ENCODE results near the gene TMEM217. TPM values are rescaled to one million over a fixed set of nuclear protein-coding genes. Genes with fewer than 3 reads are reported as not detected.
"Not testable (repeated sequence)": the region's sequence is repeated elsewhere in the genome, so short reads cannot be mapped to it uniquely, and the experiment has no call there.

Gene TMEM217
- total RNA-seq, 5 donors from 2014 or later (not counting 1 experiment from before 2014, with no cell fraction given): 0.22 to 1.3 (median 0.49) TPM

DNA sequence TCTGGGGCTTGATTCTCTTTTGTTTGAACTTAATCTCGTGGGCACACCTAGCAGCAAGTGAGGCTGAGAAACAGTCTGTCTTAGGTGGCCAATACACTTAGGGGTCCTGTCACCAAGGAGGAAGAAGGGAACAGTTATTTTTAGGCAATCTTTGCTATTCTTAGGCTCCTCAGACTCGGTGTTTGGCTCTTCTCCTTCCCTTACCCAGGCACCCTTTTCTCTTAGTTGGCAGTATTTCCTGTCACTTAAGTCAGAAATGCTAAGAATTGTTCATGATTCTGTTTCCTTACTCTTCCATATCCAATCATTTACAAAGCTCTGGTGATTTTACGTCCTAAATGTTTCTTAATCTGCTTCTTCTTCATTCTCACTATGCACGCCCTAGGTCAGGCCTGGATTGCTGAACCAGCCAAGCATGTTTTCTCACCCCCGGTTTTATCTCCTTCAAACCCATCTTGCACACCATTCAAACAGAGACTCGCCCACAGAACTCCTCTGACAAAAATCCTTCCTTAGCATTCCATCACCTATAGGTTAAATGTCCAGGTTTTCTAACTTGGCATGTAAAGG lies 45.2 kb upstream of the TMEM217 start:
- H3K4me1 ChIP-seq (ENCODE audit: control insufficient read depth in 1 of 2, extremely low read depth in 1 of 2, insufficient read depth in 2 of 2, low read length in 2 of 2): no peaks in the 10 kb centered on the region
- Mint-ChIP-seq H3K9me3 (no peaks in the 10 kb centered on the region), H3K4me1 (no peaks in the 10 kb centered on the region), H3K27ac (peak overlapping the region in 1 of 2 donors; percentile 1), H3K27me3 (no peaks in the 10 kb centered on the region), H3K4me3 (no peak overlapping the region), H3K36me3 (peaks cover 59% of the 10 kb centered on the region)
- H3K4me3 ChIP-seq (ENCODE audit: control insufficient read depth in 1 of 2, extremely low read depth in 1 of 2, low read length in 1 of 2): no peak overlapping the region
- WGBS (ENCODE audit: insufficient coverage): 78% methylated on average over 5 of the region's 6 CpGs
- no peaks in the 10 kb centered on the region for H3K27me3 ChIP-seq (replicated peaks in 1 of 2; ENCODE audit: control insufficient read depth in 2 of 2, extremely low read depth in 1 of 2, insufficient read depth in 2 of 2, low read length in 1 of 2)
- no peak for ATAC-seq (replicated peaks in 1 of 4)
- DNase-seq: no peak
- H3K9me3 ChIP-seq: no peaks in the 10 kb centered on the region
- peaks cover 7 to 54% of the 10 kb centered on the region in 2 donors for H3K36me3 ChIP-seq (ENCODE audit: control insufficient read depth in 2 of 2, extremely low read depth in 1 of 2, insufficient read depth in 1 of 2, low read length in 1 of 2)
- ChIA-PET POLR2A (no interaction called here), CTCF (no interaction called here)
- H3K27ac ChIP-seq (ENCODE audit: low read length): no peak overlapping the region

DNA sequence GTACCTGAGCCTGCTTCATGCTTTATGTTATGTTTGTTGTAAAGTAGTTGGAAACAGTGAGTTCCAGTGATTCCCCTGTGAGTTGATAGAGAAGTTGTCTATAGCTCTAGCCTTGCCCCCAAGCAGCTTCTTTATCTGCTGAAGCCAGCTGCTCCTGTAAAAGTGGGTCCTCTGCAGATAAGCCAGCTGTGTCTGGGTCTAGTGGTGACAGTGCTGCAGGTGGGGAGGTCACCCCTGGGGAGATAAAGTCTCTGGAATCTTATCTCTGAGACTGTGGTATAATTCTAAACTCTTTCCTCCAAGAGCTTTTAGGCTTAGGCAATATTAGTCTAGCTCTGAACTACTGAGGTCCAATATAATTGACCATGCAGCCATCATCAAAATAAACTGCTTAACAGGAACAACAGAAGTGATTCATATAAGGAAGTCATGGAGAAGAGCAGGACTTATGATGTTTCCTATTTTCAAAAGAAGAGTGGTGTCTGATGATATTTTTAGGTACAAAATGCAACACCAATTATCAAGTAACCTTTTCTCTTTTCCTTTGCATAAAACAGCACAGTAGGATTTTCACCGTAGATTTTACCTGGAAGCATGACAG lies 44.2 kb upstream of the TMEM217 start:
- Histone ChIP-seq H3K36me3 (ENCODE audit: control insufficient read depth in 2 of 2, extremely low read depth in 1 of 2, insufficient read depth in 1 of 2, low read length in 1 of 2) (peaks cover 7 to 56% of the 10 kb centered on the region in 2 donors), H3K4me1 (ENCODE audit: control insufficient read depth in 1 of 2, extremely low read depth in 1 of 2, insufficient read depth in 2 of 2, low read length in 2 of 2) (no peaks in the 10 kb centered on the region), H3K27ac (ENCODE audit: low read length) (no peak overlapping the region), H3K9me3 (no peaks in the 10 kb centered on the region), H3K27me3 (replicated peaks in 1 of 2; ENCODE audit: control insufficient read depth in 2 of 2, extremely low read depth in 1 of 2, insufficient read depth in 2 of 2, low read length in 1 of 2) (no peaks in the 10 kb centered on the region), H3K4me3 (ENCODE audit: control insufficient read depth in 1 of 2, extremely low read depth in 1 of 2, low read length in 1 of 2) (no peak overlapping the region)
- H3K4me1 Mint-ChIP-seq: no peaks in the 10 kb centered on the region
- no peak for ATAC-seq (replicated peaks in 1 of 4)
- ChIA-PET POLR2A (no interaction called here), CTCF (no interaction called here)
- no peaks in the 10 kb centered on the region for H3K27me3 Mint-ChIP-seq
- no peaks in the 10 kb centered on the region for H3K9me3 Mint-ChIP-seq
- no peak for DNase-seq
- no peak overlapping the region for H3K27ac Mint-ChIP-seq
- H3K4me3 Mint-ChIP-seq: no peak overlapping the region
- H3K36me3 Mint-ChIP-seq: peaks cover 65% of the 10 kb centered on the region
- WGBS (ENCODE audit: insufficient coverage): 100% methylated on average over 1 of the region's 1 CpG

DNA sequence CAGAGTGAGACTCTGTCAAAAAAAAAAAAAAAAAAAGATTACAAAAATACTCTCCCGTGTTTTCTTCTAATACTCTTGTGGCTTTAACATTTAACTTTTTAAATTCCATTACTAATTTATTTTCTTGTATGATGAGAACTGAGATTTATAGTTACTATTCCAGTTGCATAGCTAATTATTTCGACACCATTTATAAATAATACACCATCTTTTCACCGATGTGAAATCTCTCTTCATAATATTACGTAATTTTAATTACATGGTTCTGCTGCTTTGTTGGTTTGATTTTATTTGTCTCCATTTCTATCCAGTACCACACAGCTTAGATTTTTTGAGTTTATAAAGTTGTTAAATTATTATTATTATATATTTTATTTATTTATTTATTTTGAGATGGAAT lies 42.0 kb upstream of the TMEM217 start:
- Mint-ChIP-seq H3K9me3 (no peaks in the 10 kb centered on the region), H3K27me3 (no peaks in the 10 kb centered on the region), H3K4me3 (no peak overlapping the region), H3K27ac (no peak overlapping the region), H3K36me3 (peaks cover 73% of the 10 kb centered on the region), H3K4me1 (no peaks in the 10 kb centered on the region)
- no peak overlapping the region for H3K4me3 ChIP-seq (ENCODE audit: control insufficient read depth in 1 of 2, extremely low read depth in 1 of 2, low read length in 1 of 2)
- peaks cover 7 to 61% of the 10 kb centered on the region in 2 donors for H3K36me3 ChIP-seq (ENCODE audit: control insufficient read depth in 2 of 2, extremely low read depth in 1 of 2, insufficient read depth in 1 of 2, low read length in 1 of 2)
- WGBS (ENCODE audit: insufficient coverage): no CpG with 5 or more reads among the region's 4 CpGs
- no peak overlapping the region for H3K27ac ChIP-seq (ENCODE audit: low read length)
- H3K9me3 ChIP-seq: no peaks in the 10 kb centered on the region
- ATAC-seq (replicated peaks in 1 of 4) (no peak), DNase-seq (no peak)
- ChIA-PET CTCF (no interaction called here), POLR2A (interaction anchor here (0.7 kb wide), 2 partner anchors 414 to 554 kb away, joined by 4 to 7 read pairs; partner anchors contain the start of gene C6orf89 (in 1 of the 2))
- H3K4me1 ChIP-seq (ENCODE audit: control insufficient read depth in 1 of 2, extremely low read depth in 1 of 2, insufficient read depth in 2 of 2, low read length in 2 of 2): no peaks in the 10 kb centered on the region
- H3K27me3 ChIP-seq (replicated peaks in 1 of 2; ENCODE audit: control insufficient read depth in 2 of 2, extremely low read depth in 1 of 2, insufficient read depth in 2 of 2, low read length in 1 of 2): no peaks in the 10 kb centered on the region

DNA sequence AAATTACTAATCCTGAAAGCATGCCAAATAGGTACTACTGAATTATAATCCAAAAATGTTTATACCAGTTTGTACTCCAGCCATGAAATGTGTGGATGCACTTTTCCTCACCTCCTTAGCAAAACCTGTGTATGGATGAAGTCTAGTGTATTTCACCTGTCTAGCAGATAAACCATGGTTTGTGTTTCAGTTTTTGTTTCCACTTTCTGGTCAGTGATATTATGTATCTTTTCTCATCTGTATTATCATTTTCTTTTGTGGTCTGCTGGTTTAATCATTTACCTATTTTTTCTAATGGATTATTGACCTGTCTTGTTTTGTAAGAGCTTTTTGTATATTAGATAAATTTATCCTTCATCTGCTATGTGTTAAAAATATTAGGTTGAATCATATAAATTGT lies 41.0 kb upstream of the TMEM217 start:
- Histone ChIP-seq H3K4me3 (ENCODE audit: control insufficient read depth in 1 of 2, extremely low read depth in 1 of 2, low read length in 1 of 2) (no peak overlapping the region), H3K36me3 (ENCODE audit: control insufficient read depth in 2 of 2, extremely low read depth in 1 of 2, insufficient read depth in 1 of 2, low read length in 1 of 2) (peaks cover 7 to 60% of the 10 kb centered on the region in 2 donors), H3K4me1 (ENCODE audit: control insufficient read depth in 1 of 2, extremely low read depth in 1 of 2, insufficient read depth in 2 of 2, low read length in 2 of 2) (no peaks in the 10 kb centered on the region), H3K9me3 (no peaks in the 10 kb centered on the region), H3K27me3 (replicated peaks in 1 of 2; ENCODE audit: control insufficient read depth in 2 of 2, extremely low read depth in 1 of 2, insufficient read depth in 2 of 2, low read length in 1 of 2) (no peaks in the 10 kb centered on the region), H3K27ac (ENCODE audit: low read length) (no peak overlapping the region)
- H3K9me3 Mint-ChIP-seq: no peaks in the 10 kb centered on the region
- POLR2A ChIA-PET: interaction anchor here in 1 of 2 donors (0.6 kb wide), 1 partner anchor 111 kb away, joined by 3 read pairs; no protein-coding TSS in a partner anchor
- DNase-seq (no peak), ATAC-seq (replicated peaks in 1 of 4) (no peak)
- H3K4me3 Mint-ChIP-seq: no peak overlapping the region
- CTCF ChIA-PET: interaction anchor here in 1 of 2 donors (0.7 kb wide), 1 partner anchor 278 kb away, joined by 3 read pairs; no protein-coding TSS in a partner anchor
- no peaks in the 10 kb centered on the region for H3K4me1 Mint-ChIP-seq
- H3K36me3 Mint-ChIP-seq: peaks cover 69% of the 10 kb centered on the region
- H3K27me3 Mint-ChIP-seq: no peaks in the 10 kb centered on the region
- H3K27ac Mint-ChIP-seq: no peak overlapping the region

DNA sequence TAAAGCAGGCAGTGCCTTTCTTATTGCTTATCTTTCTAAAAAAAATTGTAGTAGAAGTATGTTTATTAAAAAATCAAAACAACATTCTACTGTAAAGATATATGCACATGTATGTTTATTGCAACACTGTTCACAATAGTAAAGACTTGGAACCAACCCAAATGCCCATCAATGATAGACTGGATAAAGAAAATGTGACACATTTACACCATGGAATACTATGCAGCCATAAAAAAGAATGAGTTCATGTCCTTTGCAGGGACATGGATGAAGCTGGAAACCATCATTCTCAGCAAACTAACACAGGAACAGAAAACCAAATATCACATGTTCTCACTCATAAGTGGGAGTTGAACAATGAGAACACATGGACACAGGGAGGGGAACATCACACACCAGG lies 39.7 kb upstream of the TMEM217 start:
- H3K27me3 ChIP-seq (replicated peaks in 1 of 2; ENCODE audit: control insufficient read depth in 2 of 2, extremely low read depth in 1 of 2, insufficient read depth in 2 of 2, low read length in 1 of 2); H3K27ac ChIP-seq (ENCODE audit: low read length); DNase-seq; H3K4me1 ChIP-seq (ENCODE audit: control insufficient read depth in 1 of 2, extremely low read depth in 1 of 2, insufficient read depth in 2 of 2, low read length in 2 of 2); H3K9me3 ChIP-seq; H3K9me3 Mint-ChIP-seq; H3K4me3 ChIP-seq (ENCODE audit: control insufficient read depth in 1 of 2, extremely low read depth in 1 of 2, low read length in 1 of 2); H3K4me1 Mint-ChIP-seq; H3K27ac Mint-ChIP-seq; H3K4me3 Mint-ChIP-seq; ATAC-seq (replicated peaks in 1 of 4); H3K27me3 Mint-ChIP-seq; POLR2A ChIA-PET: not testable (repeated sequence)
- H3K36me3 Mint-ChIP-seq: peaks cover 66% of the 10 kb centered on the region
- CTCF ChIA-PET: interaction anchor here in 1 of 2 donors (0.7 kb wide), 2 partner anchors 682 to 954 kb away, joined by 6 to 7 read pairs; no protein-coding TSS in a partner anchor
- H3K36me3 ChIP-seq (ENCODE audit: control insufficient read depth in 2 of 2, extremely low read depth in 1 of 2, insufficient read depth in 1 of 2, low read length in 1 of 2): peaks cover 7 to 53% of the 10 kb centered on the region in 2 donors

DNA sequence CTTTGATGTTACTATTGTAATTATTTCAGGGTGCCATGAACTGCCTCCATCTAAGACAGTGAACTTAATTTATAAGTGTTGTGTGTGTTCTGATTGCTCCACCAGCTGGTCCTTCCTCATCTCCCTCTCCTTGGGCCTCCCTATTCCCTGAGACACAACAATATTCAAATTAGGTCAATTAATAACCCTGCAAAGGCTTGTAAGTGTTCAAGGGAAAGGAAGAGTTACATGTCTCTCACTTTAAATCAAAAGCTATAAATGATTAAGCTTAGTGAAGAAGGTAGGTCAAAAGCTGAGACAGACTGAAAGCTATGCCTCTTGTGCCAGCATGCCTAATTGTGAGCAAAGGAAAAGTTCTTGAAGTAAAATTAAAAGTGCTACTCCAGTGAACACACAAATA lies 35.5 kb upstream of the TMEM217 start:
- Mint-ChIP-seq H3K27ac (no peak overlapping the region), H3K9me3 (no peaks in the 10 kb centered on the region), H3K36me3 (peaks cover 69% of the 10 kb centered on the region), H3K27me3 (no peaks in the 10 kb centered on the region), H3K4me3 (no peak overlapping the region), H3K4me1 (peaks cover 18 to 23% (median 20%) of the 10 kb centered on the region in 3 donors)
- H3K4me1 ChIP-seq (ENCODE audit: control insufficient read depth in 1 of 2, extremely low read depth in 1 of 2, insufficient read depth in 2 of 2, low read length in 2 of 2): peaks cover 15 to 19% of the 10 kb centered on the region in 2 experiments
- H3K36me3 ChIP-seq (ENCODE audit: control insufficient read depth in 2 of 2, extremely low read depth in 1 of 2, insufficient read depth in 1 of 2, low read length in 1 of 2): peaks cover 4 to 55% of the 10 kb centered on the region in 2 donors
- ATAC-seq (replicated peaks in 1 of 4): no peak
- DNase-seq: no peak
- CTCF ChIA-PET: no interaction called here
- H3K9me3 ChIP-seq: no peaks in the 10 kb centered on the region
- POLR2A ChIA-PET: no interaction called here
- H3K4me3 ChIP-seq (ENCODE audit: control insufficient read depth in 1 of 2, extremely low read depth in 1 of 2, low read length in 1 of 2): no peak overlapping the region
- H3K27me3 ChIP-seq (replicated peaks in 1 of 2; ENCODE audit: control insufficient read depth in 2 of 2, extremely low read depth in 1 of 2, insufficient read depth in 2 of 2, low read length in 1 of 2): no peaks in the 10 kb centered on the region
- H3K27ac ChIP-seq (ENCODE audit: low read length): no peak overlapping the region

All from T-cell (primary cell).